Ureter (tissue), 1 donor: ENCODE measurements around the gene SENP1. TPM values are rescaled to one million over a fixed set of nuclear protein-coding genes. Genes with fewer than 3 reads are reported as not detected.

Source experiments
- DNase-seq: peaks from one replicate; pipeline ENCODE4 v3.0.0-alpha.2; 2020; ENCODE audit warnings: low spot score
- total RNA-seq: library from RNA; stranded (reverse); gene quantifications from one replicate; pipeline ENCODE4 v1.2.4, GENCODE V29; 2023
- donor health status: DM: yes; HTN: yes; CAD: no.

Gene SENP1
- total RNA-seq, 1 donor from 2014 or later, result 32.3 TPM

DNA sequence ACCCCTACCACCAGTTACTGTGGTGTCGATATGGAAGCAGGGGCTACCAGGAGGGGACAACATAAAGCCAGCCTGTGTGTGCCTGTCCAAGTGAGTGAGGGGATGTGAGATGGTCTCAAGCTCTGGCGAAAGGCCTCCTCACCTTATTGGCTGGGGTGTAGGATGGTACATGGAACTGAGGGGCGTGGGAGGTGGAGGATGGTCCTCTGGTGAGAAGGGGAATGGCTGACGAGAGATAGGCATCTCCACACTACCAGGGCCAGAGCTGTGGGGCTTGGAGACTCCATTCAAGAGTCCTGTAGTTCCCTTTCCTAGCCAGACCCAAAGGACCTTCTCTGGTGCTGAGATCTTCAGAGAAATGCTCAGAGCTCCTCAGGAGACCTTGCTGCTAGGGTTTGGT is 69.1 kb downstream of the SENP1 start:
- no peak for DNase-seq

DNA sequence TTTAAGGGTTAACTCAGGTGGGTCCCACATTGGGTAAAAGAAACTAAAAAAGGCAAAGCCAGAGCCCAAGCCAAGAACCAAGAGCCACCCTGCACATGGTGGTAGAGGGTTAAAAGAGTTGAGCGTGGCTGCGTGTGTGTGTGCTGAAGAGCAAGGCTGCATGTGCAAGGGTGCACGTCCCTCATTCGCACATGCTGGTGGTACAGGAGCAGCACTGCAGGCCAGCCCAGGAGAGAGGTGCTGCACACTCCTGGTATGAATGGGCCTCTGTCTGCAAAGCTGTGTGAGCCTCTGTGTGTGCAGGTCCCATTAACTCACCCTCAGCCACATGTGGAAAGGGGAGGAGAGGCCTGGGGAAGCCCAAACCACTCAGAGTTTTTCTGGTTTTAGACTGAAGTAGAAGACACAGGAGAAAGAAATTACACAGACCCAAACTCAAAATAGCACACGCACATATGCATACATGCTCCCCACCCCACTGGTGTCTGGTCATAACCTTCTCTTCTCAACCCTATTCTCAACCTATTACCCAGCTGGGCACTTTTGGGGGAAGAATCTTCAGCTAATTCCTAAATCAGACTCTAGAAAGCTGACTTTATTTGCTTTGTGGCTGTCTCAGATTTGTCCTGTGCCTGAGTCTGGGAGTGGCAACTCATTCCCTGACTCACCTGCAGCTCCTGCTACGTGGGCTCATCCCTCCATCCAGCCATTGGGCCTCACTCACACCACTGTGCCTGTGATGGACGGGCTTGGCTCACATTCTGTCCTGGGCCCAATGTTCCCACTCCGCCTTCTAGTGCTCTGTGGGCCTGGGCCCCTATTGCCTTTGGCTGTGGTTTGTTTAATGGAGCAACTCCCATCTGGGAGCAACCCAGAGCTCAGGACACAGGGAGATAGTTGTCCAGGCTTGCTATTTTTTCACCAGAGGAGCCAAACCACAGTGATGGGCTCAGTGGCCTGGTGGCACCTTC is 70.8 kb downstream of the SENP1 start:
- DNase-seq, result no peak

DNA sequence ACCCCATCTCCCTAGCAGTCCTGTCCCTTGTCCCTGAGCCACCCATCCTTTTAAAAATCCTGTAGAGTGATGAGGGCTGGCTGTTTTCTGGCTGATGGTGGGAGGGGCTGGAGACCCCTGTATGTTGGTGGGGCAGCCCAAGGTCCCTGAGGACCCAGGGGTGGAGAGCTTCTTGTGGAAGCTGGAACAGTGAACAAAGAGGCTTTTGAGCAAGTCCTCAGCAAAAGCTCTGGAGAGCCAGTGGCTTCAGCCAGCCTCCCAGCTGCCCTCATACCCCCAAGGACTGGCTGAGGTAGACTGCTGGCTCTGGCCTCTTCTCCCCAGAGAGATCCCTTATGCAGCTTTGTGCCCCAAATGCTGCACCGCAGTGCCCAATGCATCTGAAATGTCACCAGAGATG is 72.4 kb downstream of the SENP1 start:
- no peak for DNase-seq

DNA sequence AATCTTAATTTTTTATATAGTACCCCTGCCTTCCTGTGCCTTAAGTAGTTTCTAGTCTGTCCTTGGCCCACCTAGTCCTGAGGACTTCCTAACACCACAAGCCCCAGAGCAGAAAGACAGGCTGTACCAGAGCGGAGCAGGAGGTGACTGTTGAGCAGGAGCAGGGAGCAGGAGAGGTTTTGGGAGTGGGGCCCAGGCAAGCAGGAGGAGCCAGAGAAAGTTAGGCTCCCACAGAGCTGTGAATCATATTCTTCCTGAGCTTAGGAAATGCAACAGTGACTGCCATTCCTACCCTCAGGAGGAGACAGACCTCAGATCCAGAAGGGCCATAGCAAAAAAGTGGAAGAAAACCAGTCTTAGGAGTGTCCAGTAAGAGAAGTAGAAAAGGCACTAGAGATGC is 73.3 kb downstream of the SENP1 start:
- no peak for DNase-seq

DNA sequence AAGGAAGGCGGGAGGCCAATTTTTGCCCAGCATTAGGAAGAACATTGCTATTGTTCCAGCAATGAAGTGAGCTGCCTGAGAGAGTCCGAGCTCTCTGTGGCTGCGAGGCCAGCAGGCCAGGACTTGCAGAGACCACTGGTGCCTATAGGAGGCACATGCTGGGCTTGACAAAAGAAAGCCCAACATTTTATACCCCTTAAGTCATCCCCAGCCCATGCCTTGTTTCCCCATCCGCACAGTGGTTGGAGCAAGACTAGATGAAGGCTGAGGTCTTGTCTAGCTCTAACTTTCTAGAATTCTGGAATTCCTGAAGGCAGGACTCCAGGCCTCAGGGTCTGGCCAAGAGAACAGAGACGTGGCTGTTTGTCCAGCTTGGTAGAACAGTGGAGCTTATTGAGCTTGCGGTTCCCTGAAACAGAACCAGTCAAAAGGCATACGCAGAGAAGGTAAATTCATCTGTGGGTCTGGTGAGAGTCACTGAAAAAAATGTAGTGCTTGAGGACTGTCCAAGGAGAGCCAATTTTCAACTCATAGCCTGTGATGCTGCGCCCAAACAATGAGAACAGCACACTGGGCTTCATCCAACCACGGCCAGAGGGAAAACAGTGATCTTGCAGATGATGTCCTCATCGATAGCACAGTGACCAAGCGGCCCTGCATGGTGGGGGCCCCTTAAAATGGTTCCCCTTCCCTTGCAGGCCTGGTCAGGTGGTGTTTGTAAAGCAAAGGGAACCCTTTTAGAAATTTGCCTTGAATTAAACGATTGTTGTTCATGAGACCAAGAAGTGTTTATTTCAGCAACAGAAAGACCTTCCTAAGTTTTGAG is 74.5 kb downstream of the SENP1 start:
- no peak for DNase-seq

DNA sequence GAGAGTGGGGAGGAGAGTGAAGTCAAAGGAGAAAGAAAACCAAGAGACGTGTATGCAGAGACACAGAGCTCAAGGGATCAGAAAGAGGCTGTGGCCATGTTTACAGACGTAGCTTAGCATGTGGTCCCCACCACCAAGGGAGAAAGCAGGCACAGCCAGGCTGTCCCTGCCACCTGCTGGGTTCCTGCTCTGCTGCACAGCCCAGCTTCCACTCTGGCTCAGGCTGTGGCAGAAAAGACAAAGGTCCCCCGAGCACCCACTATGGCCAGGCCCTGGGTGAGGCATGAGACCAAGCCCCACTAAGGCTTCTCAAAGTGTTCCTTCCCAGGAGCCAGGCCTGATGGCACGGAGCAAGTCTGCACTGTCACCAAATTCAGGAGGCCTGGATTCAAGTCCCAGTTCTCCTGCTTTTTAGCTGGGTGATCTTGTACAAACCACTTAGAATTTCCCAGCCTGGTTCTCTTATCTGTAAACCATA is 75.7 kb downstream of the SENP1 start:
- DNase-seq, result no peak

DNA sequence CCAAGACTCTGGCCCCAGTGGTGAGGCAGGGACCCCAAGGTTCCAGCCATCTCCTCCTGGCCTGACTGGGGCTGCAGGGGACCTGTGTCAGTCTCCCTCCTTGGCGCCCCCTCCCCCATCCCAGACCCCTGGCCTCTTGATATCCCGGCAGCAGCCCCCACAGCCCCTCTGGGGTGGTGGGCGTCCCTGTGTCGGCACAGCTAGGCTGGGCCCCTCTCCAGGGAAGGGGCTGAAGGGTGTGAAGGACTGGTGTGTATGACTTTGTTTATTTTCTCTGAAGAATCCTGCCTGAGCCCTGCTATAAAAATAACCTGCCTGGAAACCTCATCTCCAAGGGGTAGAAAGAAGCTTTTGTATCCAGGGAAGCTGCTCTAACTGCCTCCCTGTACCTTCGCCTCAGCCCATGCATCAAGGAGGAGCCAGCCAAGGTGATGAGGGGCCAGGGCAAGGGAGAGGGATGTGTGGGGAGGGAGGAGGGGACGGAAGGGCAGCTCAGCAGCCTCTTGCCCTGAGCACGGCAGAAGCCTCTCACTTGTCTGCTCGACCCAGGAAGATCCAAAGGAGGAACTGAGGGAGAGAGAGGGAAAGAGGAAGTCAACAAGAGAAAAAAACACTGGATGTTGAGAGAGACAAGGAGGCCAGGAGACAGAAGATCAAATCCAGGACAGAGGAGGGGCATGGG is 76.2 kb downstream of the SENP1 start:
- no peak for DNase-seq

DNA sequence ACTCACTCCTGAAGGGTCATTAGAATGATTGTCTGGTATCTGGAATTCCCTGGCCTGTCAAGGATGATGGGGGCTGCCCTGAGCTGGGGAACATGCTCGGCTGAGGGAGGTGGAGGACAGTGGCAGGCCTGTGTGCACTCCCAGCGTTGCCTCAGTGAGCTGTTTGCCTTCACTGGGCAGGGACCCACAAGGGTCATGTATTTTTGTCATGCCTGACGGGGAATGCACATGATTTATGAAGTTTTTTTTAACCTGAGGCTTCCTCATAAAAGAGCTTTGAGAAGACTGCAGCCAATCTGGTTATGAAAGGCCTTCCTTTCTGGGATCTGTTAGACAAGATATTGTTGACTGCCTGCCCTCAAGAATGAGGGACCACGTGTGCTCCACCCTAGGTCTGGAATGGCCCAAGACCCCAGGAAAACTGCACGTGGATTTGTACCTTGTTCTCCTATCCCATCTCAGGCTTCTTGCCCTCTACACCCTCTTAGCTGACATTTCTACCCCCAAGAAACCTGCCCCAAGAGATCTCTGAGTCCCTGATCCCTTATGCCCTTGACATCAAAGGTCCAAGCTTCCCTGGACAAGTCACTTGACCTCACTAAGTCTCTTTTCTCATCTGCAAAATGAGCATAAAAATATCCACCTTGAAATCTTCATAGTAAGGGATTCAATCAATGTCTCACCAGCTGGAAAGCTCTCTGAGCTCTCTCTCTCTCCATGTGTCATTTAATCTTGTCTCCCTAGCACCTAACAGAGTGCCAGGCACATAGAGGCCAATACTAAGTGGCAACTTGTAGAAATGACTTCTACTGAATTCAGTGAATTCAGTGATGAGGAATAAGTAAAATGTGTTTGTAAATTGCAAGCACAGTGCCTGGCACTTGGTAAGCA is 77.1 kb downstream of the SENP1 start:
- no peak for DNase-seq

DNA sequence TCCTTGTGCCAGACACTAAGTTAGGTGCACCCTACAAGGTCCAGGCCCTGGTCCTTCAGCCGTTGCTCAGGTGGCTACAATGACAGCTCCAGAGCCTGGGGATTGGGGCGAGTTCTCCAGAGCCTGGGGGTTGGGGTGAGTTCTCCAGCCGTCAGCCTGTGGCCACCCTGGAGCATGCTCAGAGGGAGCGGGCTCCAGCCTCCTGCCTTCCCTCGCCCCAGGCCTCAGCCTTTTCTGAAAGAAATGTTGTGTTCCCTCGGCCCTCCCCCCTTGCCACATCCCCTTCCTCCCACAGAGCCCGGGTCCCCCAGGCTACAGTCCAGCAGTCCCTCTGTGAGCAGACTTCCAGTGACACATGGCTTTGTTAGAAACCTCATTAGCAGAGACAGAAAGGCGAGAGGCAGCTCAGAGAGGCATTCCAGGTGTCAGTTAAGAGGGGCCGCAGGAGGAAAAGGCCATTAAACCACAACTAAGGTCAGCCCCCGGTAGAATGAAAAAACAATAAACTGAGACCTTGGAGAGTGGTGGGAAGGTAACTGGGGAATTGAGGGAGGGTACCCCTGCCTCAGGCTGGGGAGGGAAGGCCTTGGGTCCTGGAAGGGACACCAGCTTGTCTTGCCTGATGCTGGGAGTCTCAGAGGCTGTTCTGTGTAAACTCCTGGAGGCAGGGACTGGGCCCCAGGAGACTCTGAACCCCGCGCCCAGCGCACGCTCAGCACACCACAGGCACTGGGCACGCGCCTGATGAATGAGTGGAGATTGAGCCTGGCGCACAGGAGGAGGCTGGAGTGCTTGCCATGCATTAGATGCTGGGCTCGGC is 78.5 kb downstream of the SENP1 start:
- DNase-seq, result no peak

DNA sequence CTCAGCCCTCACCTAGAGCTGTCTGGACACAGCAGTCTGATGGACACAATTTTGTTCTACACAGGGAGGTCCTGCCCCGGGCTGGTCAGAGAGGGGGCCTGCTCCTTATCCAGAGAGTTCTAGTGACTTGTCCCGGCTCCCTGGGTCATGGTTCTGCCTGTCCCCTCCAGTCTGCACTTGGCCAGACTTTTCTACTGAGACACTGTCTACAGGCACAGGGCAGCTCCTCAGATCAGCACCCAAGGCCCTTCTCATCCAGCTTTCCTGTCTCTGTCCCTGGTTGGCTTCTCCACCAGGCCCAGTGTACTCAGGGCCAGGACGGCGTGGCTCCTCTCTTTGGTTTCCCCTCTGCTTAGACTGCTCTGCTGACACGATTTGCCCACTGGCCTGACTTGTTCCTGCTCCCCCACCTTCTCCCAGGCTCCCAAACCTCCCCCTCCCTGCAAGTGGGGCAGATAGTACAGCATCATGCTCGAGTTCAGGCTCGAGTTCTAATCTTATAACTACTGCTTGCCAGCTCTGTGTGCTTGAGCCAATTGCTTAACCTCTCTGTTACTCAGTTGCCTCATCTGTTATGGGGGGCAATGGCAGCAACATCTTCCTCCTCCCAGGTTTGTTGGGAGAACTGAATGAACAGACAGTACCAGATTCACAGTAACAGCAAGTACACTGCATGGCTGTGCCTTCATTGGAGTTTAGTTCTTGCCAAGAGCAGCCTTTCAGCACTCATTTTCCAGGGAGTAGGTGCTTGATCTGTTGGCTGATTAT is 79.6 kb downstream of the SENP1 start:
- DNase-seq, result no peak

DNA sequence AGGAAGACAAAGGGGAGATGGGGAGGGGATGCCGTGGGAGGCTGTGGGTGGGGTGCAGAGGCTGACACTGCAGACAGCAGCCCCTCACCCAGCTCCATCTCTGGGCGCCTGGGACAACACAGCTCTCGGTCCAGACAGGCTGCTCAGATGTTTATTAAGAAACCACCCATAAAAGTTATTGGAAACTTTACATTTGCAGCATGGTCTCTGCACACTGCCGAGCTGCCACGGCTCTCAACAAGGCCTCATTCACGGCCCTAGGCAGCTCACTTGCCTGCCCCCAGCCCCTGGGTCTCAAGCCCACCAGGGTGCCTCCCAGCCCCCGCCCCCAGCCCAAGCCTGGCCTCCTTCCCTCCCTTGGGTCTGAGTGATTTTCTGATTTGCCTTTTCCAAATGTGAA is 80.6 kb downstream of the SENP1 start:
- no peak for DNase-seq

DNA sequence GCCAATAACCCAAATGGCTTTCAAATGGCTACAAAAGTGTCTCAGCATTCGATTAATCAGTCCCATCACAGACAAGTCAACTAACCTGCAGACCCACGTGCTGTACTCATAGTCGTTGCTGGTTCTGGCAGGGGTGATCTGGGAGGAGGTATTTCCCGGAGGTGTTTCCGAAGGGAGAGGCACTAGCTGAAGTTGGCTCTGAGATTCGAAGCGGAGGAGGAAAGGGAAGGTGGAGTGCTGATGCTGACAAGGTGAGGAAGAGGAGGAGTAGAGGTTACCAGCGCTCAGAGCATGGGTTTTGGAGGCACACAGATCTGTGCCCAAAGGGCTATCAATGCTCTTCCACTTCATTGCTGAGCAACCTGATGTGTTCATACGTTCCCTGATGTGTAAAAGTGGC is 81.1 kb downstream of the SENP1 start:
- DNase-seq, result no peak

DNA sequence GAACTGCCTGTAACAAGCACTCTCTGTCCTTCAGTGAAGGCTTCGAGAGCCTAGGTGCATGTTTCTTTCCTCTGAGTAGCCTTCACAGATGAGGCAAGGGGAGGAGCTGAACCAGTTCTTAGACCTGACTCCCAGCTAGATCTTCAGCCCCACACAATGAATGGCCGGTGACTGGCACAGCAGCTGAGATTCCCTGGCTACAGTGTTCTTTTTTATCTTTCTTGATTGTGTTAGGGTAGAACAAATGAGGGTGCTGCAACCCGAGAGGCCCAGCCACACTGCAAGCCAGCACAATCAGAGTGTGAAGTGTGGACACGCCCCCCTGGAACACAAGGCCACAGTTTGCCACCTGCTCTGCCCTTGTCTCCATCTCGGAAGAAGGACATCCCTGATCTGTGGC is 82.5 kb downstream of the SENP1 start:
- no peak for DNase-seq

DNA sequence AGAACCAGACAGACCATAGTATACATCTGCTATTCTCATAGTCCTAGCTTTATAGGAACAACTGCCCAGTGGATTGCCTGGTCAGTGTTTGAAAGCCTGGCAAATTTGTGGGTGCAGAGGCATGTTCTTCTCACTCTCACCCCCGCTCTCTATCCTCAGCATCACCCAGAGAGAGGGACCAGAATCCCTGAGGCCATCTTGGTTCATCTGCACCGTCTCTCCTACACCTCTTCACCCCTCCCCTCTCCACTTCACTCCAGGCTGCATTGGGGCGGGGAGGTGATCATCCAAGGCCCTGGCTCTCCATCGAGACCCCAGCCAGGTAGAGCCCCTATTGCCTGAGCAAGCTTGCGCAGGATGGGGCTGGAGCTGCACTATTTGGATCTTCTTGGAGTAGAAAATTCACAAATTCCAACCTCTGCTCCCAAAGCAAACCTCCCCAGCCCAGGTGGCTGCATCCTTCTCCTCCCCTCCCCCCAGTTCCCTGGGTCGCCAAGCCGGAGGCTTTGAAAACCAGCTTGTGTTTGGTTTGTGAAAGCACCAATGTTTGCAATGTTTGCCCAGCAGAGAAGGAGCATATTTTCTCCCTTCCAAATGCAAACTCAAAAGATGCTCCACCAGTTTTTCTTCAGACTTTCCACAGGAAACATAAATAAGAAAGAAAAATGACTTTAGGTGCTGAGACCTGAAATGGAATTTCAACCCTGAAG is 83.0 kb downstream of the SENP1 start:
- no peak for DNase-seq

DNA sequence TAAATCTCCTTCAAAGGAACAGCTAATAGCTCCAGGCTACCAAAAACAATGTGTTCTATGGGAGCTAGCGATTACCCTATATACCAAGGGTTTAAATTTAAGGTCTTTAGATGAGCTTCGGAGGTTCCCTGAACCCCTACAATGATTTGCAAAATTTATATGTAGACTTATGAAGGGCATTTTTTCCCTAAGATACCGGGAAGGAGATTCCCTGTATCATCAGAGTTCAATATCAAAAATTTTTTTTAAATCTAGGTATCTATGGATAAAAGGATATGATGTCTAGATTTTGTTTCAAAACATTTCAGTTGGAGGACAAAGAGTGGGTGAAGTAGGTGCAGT is 83.7 kb downstream of the SENP1 start:
- no peak for DNase-seq

DNA sequence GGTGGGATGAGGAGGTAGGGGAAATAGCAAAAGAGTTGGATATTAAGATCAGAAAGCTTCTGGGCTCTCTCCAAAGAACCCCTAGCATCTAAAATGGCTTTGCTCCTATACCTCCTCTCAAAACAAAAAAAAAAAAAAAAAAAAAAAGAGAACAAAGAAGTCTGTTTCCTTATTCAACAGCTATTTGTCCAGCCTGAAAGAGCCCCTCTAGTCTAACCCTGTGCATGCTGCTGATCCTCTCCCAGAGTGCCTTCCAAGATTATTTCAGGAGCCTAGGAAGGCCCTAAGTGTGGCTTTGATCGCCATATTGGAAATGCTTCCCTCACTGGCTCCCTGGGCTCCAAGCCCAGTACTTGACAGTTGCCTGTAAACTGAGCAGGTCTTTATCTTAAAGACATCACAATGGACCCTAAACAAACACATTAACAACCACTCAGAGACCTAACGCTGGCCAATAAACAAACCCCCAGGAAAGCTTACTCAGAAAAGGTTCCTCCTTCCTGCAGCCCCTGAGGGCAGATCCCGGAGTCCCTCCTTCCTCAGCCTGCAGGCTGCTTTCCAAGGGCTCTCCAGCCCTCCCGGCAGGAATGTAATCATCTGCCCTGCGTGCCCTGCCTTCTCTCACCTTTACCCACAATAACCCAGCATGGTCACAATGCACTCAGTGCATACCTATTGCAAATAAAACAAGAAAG is 84.2 kb downstream of the SENP1 start:
- no peak for DNase-seq

DNA sequence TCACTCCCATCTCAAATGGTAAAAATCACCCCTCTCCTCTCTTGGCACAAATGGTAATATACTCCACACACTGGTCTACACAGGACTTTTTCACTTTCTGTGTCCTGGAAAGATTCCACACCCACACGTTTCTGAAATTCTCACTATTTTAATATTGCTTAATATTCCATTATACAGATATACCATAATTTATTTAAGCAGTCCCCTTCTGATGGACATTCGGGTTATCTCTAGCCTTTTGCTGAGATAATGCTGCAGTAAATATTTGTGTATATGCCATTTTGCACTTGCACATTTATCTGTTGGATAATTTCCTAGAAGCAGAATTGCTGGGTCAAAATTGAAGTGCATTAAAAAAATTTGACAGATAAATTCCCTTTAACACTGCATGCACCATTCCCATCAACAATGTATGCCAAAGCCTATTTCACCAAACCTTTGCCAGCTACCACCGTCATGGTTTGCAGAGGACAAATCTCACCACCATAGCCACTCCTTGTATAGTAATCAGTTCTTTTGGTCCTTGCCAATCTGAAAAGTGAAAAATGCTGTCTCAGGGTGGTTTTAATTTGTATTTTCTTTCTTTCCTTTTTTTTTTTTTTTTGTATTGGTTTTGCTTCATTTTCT is 86.1 kb downstream of the SENP1 start:
- no peak for DNase-seq

DNA sequence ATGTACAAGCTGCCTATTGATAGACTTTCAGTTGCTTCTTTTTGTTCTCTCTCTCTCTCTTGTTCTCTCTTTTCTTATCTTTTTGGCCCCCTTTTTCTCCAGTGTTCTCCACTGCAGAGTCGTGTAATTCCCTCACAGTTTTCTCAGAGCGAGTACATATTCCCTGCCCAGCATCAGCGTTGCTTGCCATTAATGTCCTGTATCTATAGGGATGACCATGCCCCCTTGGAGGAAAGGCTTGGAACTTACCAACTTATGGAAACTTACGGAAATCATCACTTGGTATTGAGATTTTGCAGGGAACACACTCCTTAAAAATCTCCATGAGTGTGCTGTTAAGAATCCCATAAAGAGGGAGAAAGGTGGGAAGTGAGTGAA is 87.3 kb downstream of the SENP1 start:
- DNase-seq, result no peak
